ENCODE measurements around the gene GNG7. TPM values are rescaled to one million over a fixed set of nuclear protein-coding genes. Genes with fewer than 3 reads are reported as not detected.
A peak's percentile ranks its signal among the peaks of the same experiment; 100 is the strongest.

Gene GNG7
- polyA plus RNA-seq, 3 donors = 1.1 to 1.6 (median 1.3) TPM

- WGBS (ENCODE audit: insufficient coverage) = 72% methylated on average over 14 of the region's 18 CpGs
These were observed 38.4 kb downstream of the GNG7 start for GRCh38 chr19:2663920-2664571.

GRCh38 chr19:2661615-2662014, 40.9 kb downstream of the GNG7 start:
- Histone ChIP-seq H4K20me1 (ENCODE audit: insufficient read depth, low read length) (no peaks in the 10 kb centered on the region), H3K4me2 (replicated peaks; ENCODE audit: extremely low read depth, low read length, poor library complexity, severe bottlenecking) (no peak overlapping the region), H3K36me3 (replicated peaks in 1 of 2; ENCODE audit: control insufficient read depth in 1 of 2, insufficient read depth in 2 of 2, low read length in 2 of 2) (no peaks in the 10 kb centered on the region), H3K27ac (ENCODE audit: low read depth in 1 of 2, low read length in 2 of 2) (no peak overlapping the region), H3K4me3 (replicated peaks in 1 of 3; ENCODE audit: low read depth in 2 of 3, low read length in 3 of 3) (no peak overlapping the region), H3K9ac (ENCODE audit: insufficient read depth, low read length, poor library complexity, severe bottlenecking) (no peak overlapping the region), H2AFZ (ENCODE audit: insufficient read depth, low read depth, low read length, poor library complexity, severe bottlenecking) (no peak overlapping the region), H3K4me1 (ENCODE audit: control insufficient read depth in 1 of 2, insufficient read depth in 2 of 2, low read length in 2 of 2) (no peaks in the 10 kb centered on the region), H3K27me3 (ENCODE audit: control insufficient read depth in 2 of 2, insufficient read depth in 2 of 2, low read length in 2 of 2) (no peaks in the 10 kb centered on the region), H3K9me3 (replicated peaks in 1 of 2; ENCODE audit: control insufficient read depth in 1 of 2, insufficient read depth in 1 of 2, low read length in 2 of 2) (peaks cover 0 to 22% of the 10 kb centered on the region in 2 donors), H3K79me2 (ENCODE audit: insufficient read depth, low read length) (no peaks in the 10 kb centered on the region)
- Mint-ChIP-seq H3K27me3 (ENCODE audit: low read depth in 3 of 3) (peaks cover 2 to 9% (median 4%) of the 10 kb centered on the region in 3 donors), H3K9me3 (peaks cover 5 to 18% (median 13%) of the 10 kb centered on the region in 7 donors), H3K36me3 (no peaks in the 10 kb centered on the region), H3K27ac (peak overlapping the region in 1 of 7 donors; percentile 42), H3K4me3 (no peak overlapping the region), H3K4me1 (peaks cover 6% of the 10 kb centered on the region)
- DNase-seq = no peak
- no CpG with 5 or more reads among the region's 4 CpGs for WGBS (ENCODE audit: insufficient coverage)
- peak; percentile 24 for TF ChIP-seq CTCF (IDR thresholded peaks at IDR 0.05)
- intact Hi-C loops (cut with micrococcal nuclease) = loop anchor here in 1 of 2 donors (5.0 kb wide), 1 partner anchor 36 kb away; no protein-coding TSS in a partner anchor

More at GRCh38 chr19:2663920-2664571, 38.4 kb downstream of the GNG7 start:
- Mint-ChIP-seq H3K4me3 (no peak overlapping the region), H3K4me1 (no peaks in the 10 kb centered on the region), H3K36me3 (peaks cover 0 to 3% of the 10 kb centered on the region in 2 donors), H3K27ac (no peak overlapping the region), H3K27me3 (ENCODE audit: low read depth in 3 of 3) (peaks cover 2 to 10% (median 4%) of the 10 kb centered on the region in 3 donors), H3K9me3 (peaks cover 5 to 18% (median 13%) of the 10 kb centered on the region in 7 donors)
- H3K36me3 ChIP-seq (replicated peaks in 1 of 2; ENCODE audit: control insufficient read depth in 1 of 2, insufficient read depth in 2 of 2, low read length in 2 of 2) = no peaks in the 10 kb centered on the region
- H3K27me3 ChIP-seq (ENCODE audit: control insufficient read depth in 2 of 2, insufficient read depth in 2 of 2, low read length in 2 of 2) = no peaks in the 10 kb centered on the region
- intact Hi-C loops (cut with micrococcal nuclease) = loop anchor here in 1 of 2 donors (5.0 kb wide), 1 partner anchor 33 kb away; no protein-coding TSS in a partner anchor
- peak; percentile 17 for TF ChIP-seq CTCF (IDR thresholded peaks at IDR 0.05)
- no peaks in the 10 kb centered on the region for H3K79me2 ChIP-seq (ENCODE audit: insufficient read depth, low read length)
- no peak overlapping the region for H3K27ac ChIP-seq (ENCODE audit: low read depth in 1 of 2, low read length in 2 of 2)
- no peaks in the 10 kb centered on the region for H3K4me1 ChIP-seq (ENCODE audit: control insufficient read depth in 1 of 2, insufficient read depth in 2 of 2, low read length in 2 of 2)
- no peaks in the 10 kb centered on the region for H4K20me1 ChIP-seq (ENCODE audit: insufficient read depth, low read length)
- no peak overlapping the region for H3K4me3 ChIP-seq (replicated peaks in 1 of 3; ENCODE audit: low read depth in 2 of 3, low read length in 3 of 3)
- peaks cover 0 to 22% of the 10 kb centered on the region in 2 donors for H3K9me3 ChIP-seq (replicated peaks in 1 of 2; ENCODE audit: control insufficient read depth in 1 of 2, insufficient read depth in 1 of 2, low read length in 2 of 2)
- no peak overlapping the region for H2AFZ ChIP-seq (ENCODE audit: insufficient read depth, low read depth, low read length, poor library complexity, severe bottlenecking)
- H3K9ac ChIP-seq (ENCODE audit: insufficient read depth, low read length, poor library complexity, severe bottlenecking) = no peak overlapping the region
- no peak overlapping the region for H3K4me2 ChIP-seq (replicated peaks; ENCODE audit: extremely low read depth, low read length, poor library complexity, severe bottlenecking)
- no peak for DNase-seq
